ENCODE results near the gene MTHFD2L. TPM values are rescaled to one million over a fixed set of nuclear protein-coding genes. Genes with fewer than 3 reads are reported as not detected.

Gene MTHFD2L
- total RNA-seq, 1 experiment from 2014 or later: 11.6 TPM

DNA sequence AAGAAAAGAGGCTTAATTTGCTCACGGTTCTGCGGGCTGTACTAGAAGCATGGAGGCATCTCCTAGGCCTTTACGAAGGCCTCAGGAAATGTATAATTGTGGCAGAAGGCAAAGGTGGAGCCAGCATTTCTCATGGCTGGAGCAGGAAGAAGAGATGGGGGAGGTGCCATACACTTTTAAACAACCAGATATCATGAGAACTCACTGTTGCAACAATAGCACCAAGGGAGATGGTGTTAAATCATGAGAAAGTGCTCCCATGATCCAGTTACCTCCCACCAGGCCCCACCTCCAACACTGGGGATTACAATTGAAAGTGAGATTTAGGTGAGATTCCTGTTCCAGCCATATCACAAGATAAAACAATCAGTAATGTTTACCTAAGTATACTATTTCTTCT lies 45.5 kb downstream of the MTHFD2L start:
- CTCF ChIA-PET: no interaction called here
- Histone ChIP-seq H3K36me3 (ENCODE audit: control insufficient read depth, insufficient read depth, low read length) (no peaks in the 10 kb centered on the region), H3K27me3 (replicated peaks; ENCODE audit: control insufficient read depth, insufficient read depth, low read length) (no peaks in the 10 kb centered on the region), H3K9me3 (no peaks in the 10 kb centered on the region), H3K4me1 (peaks cover 72% of the 10 kb centered on the region), H3K4me3 (ENCODE audit: low read depth, low read length) (no peak overlapping the region)
- BruUV-seq (replicated peaks): no TSS peak
- POLR2A ChIA-PET: no interaction called here
- DNase-seq: peak; percentile 30 to 38
- H3K4me1 Mint-ChIP-seq (ENCODE audit: low read depth, unreplicated experiment): peaks cover 46% of the 10 kb centered on the region
- intact Hi-C loops (cut with micrococcal nuclease; ENCODE audit: unreplicated experiment): loop anchor here (2.0 kb wide), 1 partner anchor 451 kb away; no protein-coding TSS in a partner anchor
- H3K36me3 Mint-ChIP-seq (ENCODE audit: insufficient read depth, unreplicated experiment): peaks cover 6% of the 10 kb centered on the region
- peak overlapping the region; percentile 72 for H3K27ac Mint-ChIP-seq (ENCODE audit: unreplicated experiment)
- H3K9me3 Mint-ChIP-seq (ENCODE audit: unreplicated experiment): no peaks in the 10 kb centered on the region
- H3K27me3 Mint-ChIP-seq (ENCODE audit: insufficient read depth, unreplicated experiment): no peaks in the 10 kb centered on the region
- TF ChIP-seq CTCF (IDR thresholded peaks at IDR 0.05; ENCODE audit: insufficient read depth in 1 of 2, low read depth in 1 of 2, low read length in 1 of 2, severe bottlenecking in 1 of 2, unreplicated experiment in 1 of 2): no peak
- peak overlapping the region; percentile 50 for H3K4me3 Mint-ChIP-seq (ENCODE audit: unreplicated experiment)

- no peak for DNase-seq
- Histone ChIP-seq H3K4me3 (ENCODE audit: low read depth, low read length) (no peak overlapping the region), H3K36me3 (ENCODE audit: control insufficient read depth, insufficient read depth, low read length) (no peaks in the 10 kb centered on the region), H3K27me3 (replicated peaks; ENCODE audit: control insufficient read depth, insufficient read depth, low read length) (no peaks in the 10 kb centered on the region), H3K4me1 (peaks cover 72% of the 10 kb centered on the region), H3K9me3 (no peaks in the 10 kb centered on the region)
- H3K4me3 Mint-ChIP-seq (ENCODE audit: unreplicated experiment): no peak overlapping the region
- peak overlapping the region; percentile 76 for H3K27ac Mint-ChIP-seq (ENCODE audit: unreplicated experiment)
- CTCF ChIA-PET: no interaction called here
- H3K4me1 Mint-ChIP-seq (ENCODE audit: low read depth, unreplicated experiment): peaks cover 46% of the 10 kb centered on the region
- H3K36me3 Mint-ChIP-seq (ENCODE audit: insufficient read depth, unreplicated experiment): peaks cover 6% of the 10 kb centered on the region
- no peaks in the 10 kb centered on the region for H3K27me3 Mint-ChIP-seq (ENCODE audit: insufficient read depth, unreplicated experiment)
- intact Hi-C loops (cut with micrococcal nuclease; ENCODE audit: unreplicated experiment): no loop called here
- POLR2A ChIA-PET: no interaction called here
- BruUV-seq (replicated peaks): no TSS peak
- no peaks in the 10 kb centered on the region for H3K9me3 Mint-ChIP-seq (ENCODE audit: unreplicated experiment)
- TF ChIP-seq CTCF (IDR thresholded peaks at IDR 0.05; ENCODE audit: insufficient read depth in 1 of 2, low read depth in 1 of 2, low read length in 1 of 2, severe bottlenecking in 1 of 2, unreplicated experiment in 1 of 2): no peak
These were observed 47.1 kb downstream of the MTHFD2L start for GRCh38 chr4:74205046-74205445.

- intact Hi-C loops (cut with micrococcal nuclease; ENCODE audit: unreplicated experiment): no loop called here
- no peak for TF ChIP-seq CTCF (IDR thresholded peaks at IDR 0.05; ENCODE audit: insufficient read depth in 1 of 2, low read depth in 1 of 2, low read length in 1 of 2, severe bottlenecking in 1 of 2, unreplicated experiment in 1 of 2)
- no peaks in the 10 kb centered on the region for H3K27me3 ChIP-seq (replicated peaks; ENCODE audit: control insufficient read depth, insufficient read depth, low read length)
- POLR2A ChIA-PET: no interaction called here
- no TSS peak for BruUV-seq (replicated peaks)
- Mint-ChIP-seq H3K27ac (ENCODE audit: unreplicated experiment) (peak overlapping the region; percentile 76), H3K36me3 (ENCODE audit: insufficient read depth, unreplicated experiment) (peaks cover 6% of the 10 kb centered on the region), H3K4me3 (ENCODE audit: unreplicated experiment) (peak overlapping the region; percentile 51), H3K9me3 (ENCODE audit: unreplicated experiment) (no peaks in the 10 kb centered on the region), H3K4me1 (ENCODE audit: low read depth, unreplicated experiment) (peaks cover 46% of the 10 kb centered on the region), H3K27me3 (ENCODE audit: insufficient read depth, unreplicated experiment) (no peaks in the 10 kb centered on the region)
- DNase-seq: no peak
- H3K9me3 ChIP-seq: no peaks in the 10 kb centered on the region
- no peak overlapping the region for H3K4me3 ChIP-seq (ENCODE audit: low read depth, low read length)
- peaks cover 70% of the 10 kb centered on the region for H3K4me1 ChIP-seq
- CTCF ChIA-PET: interaction anchor here (0.6 to 1.2 kb wide), 2 partner anchors 23 to 71 kb away, joined by 3 to 5 read pairs; no protein-coding TSS in a partner anchor
- H3K36me3 ChIP-seq (ENCODE audit: control insufficient read depth, insufficient read depth, low read length): no peaks in the 10 kb centered on the region
These were observed 47.6 kb downstream of the MTHFD2L start for GRCh38 chr4:74205559-74205958.
